HUES48 (cell line): Measurements from ENCODE around the gene ADGRA3.
"Not testable (repeated sequence)": the region's sequence is repeated elsewhere in the genome, so short reads cannot be mapped to it uniquely, and the experiment has no call there.

Experiments used
- H3K27ac ChIP-seq: one replicate; pipeline ENCODE4 v1.7.0; 2013; ENCODE audit warnings: low read depth, low read length, inconsistent platforms
- H3K27me3 ChIP-seq: 2 replicates; pipeline ENCODE4 v1.6.1; 2013; ENCODE audit warnings: mild to moderate bottlenecking, low read length; ENCODE audit not compliant: control insufficient read depth, insufficient read depth
- H3K36me3 ChIP-seq: 2 replicates; pipeline ENCODE4 v1.6.1; 2013; ENCODE audit warnings: low read length; ENCODE audit not compliant: control insufficient read depth, insufficient read depth
- H3K4me1 ChIP-seq: 2 replicates; pipeline ENCODE4 v1.6.1; 2013; ENCODE audit warnings: mild to moderate bottlenecking, low read length; ENCODE audit not compliant: control insufficient read depth, insufficient read depth
- H3K4me3 ChIP-seq: 2 replicates; pipeline ENCODE4 v1.5.1; 2013; ENCODE audit warnings: mild to moderate bottlenecking, low read depth, low read length
- H3K9ac ChIP-seq: 2 replicates; pipeline ENCODE4 v1.6.1; 2013; ENCODE audit warnings: mild to moderate bottlenecking, low read depth, low read length, moderate library complexity
- H3K9me3 ChIP-seq: 2 replicates; pipeline ENCODE4 v1.6.1; 2013; ENCODE audit warnings: low read length; ENCODE audit not compliant: control insufficient read depth, insufficient read depth

ADGRA3 gene

DNA sequence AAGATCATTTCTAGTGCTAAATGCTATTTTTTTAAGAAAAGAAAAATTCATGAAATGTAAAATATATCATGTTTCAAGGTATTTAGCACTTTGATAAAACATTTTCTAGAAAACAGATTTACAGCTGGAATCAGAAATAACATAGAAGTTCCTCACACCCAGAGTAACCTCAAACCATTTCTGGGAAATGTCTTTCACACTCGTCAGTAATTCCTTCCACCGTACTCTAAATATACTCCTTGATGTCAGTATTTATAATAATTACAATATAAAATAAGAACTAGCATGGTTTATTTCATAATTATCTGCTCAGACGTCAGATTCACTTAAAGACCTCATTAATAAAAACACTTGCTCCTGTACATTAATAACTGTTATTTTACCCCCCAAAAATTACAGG is 103.9 kb downstream of the ADGRA3 start:
- no peaks in the 10 kb centered on the region for H3K9me3 ChIP-seq
- no peaks in the 10 kb centered on the region for H3K27me3 ChIP-seq
- H3K36me3 ChIP-seq: peaks cover 53% of the 10 kb centered on the region

DNA sequence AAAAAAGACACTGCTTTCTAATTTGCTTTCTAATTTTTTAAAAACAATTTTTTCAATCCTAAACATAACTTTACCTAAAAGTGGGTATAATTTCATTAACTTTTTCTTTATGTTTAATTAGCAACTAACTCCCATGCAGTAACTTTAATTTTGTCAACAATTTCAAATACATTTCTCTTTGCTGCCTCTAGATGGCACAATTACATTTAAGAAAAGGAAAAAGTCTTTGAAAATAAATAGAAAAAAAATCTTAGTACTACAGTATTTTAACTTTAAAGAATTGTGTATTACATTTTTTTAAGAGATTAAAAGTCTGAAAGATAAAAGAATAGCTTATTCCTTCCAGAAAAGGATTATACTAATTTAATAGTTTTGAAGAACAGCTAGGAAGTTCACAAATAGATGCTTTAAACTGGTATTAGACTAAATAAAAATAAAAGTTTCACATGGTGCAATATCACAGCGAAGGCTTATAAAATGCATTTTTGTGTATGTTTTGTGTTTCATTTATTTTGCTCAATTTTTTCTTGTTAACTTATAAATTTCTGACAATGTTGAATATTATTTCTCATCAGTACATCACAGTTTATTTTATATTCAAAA is 105.1 kb downstream of the ADGRA3 start:
- Histone ChIP-seq H3K27me3 (no peaks in the 10 kb centered on the region), H3K9ac (no peak overlapping the region), H3K4me3 (no peak overlapping the region), H3K9me3 (no peaks in the 10 kb centered on the region), H3K36me3 (peaks cover 50% of the 10 kb centered on the region), H3K27ac (no peak overlapping the region), H3K4me1 (no peaks in the 10 kb centered on the region)

More for the DNA sequence above, 103.9 kb downstream of the ADGRA3 start:
- Histone ChIP-seq H3K27ac (no peak overlapping the region), H3K4me1 (no peaks in the 10 kb centered on the region), H3K4me3 (no peak overlapping the region), H3K9ac (no peak overlapping the region)

DNA sequence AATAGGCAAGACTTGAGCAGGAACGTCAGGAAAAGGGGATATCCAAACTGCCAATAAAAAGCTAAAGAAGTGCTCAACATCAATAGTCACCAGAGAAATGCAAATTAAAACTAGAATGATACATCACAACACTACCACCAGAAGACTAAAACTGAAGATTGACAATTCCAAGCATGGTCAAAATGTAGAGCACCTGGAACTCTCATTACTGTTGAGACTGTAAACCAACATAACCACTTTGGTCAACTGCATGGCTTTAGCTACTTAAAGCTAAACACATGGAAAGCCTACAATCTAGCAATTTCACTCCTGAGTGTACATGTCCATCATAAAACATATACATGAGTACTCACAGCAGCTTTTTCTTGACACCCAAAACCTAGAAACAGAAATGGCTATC is 107.4 kb downstream of the ADGRA3 start:
- Histone ChIP-seq H3K27ac (no peak overlapping the region), H3K36me3 (peaks cover 58% of the 10 kb centered on the region), H3K9me3 (no peaks in the 10 kb centered on the region), H3K9ac (no peak overlapping the region), H3K27me3 (no peaks in the 10 kb centered on the region), H3K4me1 (no peaks in the 10 kb centered on the region), H3K4me3 (no peak overlapping the region)

DNA sequence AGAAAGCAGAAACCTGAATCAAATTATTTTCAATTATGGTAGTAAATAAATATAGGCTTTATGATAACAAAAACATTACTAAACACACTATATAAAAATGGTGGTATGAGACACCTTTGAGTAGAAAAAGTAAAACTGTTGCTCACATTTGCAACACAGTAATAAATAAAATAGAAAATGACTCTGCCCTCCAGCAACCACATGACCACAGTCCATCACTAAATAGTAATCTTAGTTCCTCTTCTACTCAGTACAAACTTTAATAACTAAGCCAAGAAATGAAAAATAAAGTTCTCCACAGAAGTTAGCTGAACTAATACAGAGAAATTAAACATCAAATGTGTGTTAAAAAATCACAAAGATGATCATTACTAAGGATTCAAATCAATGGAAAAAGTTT is 108.5 kb downstream of the ADGRA3 start:
- Histone ChIP-seq H3K4me3 (no peak overlapping the region), H3K9me3 (no peaks in the 10 kb centered on the region), H3K9ac (no peak overlapping the region), H3K36me3 (peaks cover 58% of the 10 kb centered on the region), H3K4me1 (no peaks in the 10 kb centered on the region), H3K27ac (no peak overlapping the region), H3K27me3 (no peaks in the 10 kb centered on the region)

DNA sequence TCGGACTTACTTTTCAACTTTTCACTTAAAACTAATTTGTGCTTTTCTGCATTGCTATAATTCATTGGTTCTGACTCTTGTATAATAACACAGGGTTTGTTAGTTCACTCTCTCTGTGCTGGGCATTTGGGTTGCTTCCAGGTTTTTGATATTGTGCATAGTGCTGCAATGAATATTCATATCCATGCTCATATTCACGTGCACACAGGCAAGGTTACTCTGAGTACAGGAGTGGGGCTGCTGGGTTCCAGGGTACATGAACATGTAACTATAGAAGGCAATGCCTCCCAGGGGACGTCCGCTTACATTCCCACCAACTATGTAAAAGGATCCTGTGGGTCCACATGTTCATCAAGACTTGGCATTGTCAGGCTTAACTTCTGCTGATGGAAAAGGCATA is 117.2 kb downstream of the ADGRA3 start:
- no peaks in the 10 kb centered on the region for H3K27me3 ChIP-seq
- no peak overlapping the region for H3K27ac ChIP-seq
- H3K9me3 ChIP-seq: no peaks in the 10 kb centered on the region
- H3K4me3 ChIP-seq: no peak overlapping the region
- peaks cover 59% of the 10 kb centered on the region for H3K36me3 ChIP-seq
- no peak overlapping the region for H3K9ac ChIP-seq
- H3K4me1 ChIP-seq: no peaks in the 10 kb centered on the region

DNA sequence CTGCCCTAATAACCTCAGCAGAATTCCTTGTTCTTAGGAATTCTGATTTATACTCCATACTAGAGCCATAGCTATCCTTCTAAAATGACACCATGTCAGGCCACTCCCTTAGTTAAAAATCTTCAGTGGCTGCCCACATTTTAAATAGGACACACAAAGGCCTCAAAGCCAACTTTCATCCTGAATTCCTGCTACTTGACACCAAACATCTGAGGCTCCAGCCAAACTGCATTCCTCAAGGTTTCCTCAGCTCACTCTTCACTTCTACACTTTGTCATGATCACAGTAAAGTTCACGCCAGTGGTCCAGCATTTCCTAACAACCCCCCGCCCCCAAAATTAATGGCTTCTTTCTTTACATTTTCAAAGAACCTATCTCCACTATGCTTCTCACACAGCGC is 124.3 kb downstream of the ADGRA3 start:
- Histone ChIP-seq H3K9ac (no peak overlapping the region), H3K4me1 (0 out of 2 replicates have a peak, but pooled peaks cover 2% of the 10 kb centered on the region), H3K27ac (no peak overlapping the region)

DNA sequence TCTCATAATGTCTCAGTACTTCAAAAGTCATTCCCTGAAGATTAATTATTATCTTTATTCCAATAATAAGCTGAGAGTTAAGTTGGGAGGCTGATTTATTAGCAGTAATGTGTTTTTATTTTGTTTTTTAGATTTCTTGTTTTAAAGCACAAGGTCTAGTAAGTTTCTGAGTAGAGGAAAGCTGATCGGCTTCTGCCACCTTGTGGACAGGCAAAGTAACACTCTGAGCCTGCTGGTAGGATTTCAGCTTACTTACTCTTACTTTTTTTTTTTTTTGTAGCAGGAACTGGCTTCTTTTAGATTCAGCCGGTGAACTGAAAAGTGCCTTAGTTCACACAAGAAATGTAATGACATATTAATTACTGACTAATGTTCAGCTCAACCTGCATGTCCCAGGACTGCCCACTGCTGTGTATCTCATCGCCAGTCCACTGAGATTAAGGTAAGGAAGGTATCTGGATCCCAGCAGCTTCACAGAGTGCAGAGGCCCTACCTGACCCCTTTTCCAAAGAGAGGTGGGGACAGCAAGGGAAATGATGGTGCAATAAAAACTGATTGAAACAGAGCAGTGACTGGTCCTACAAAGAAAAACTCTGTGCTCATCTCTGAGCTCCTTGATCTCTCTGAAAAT is 126.5 kb downstream of the ADGRA3 start:
- Histone ChIP-seq H3K27me3 (no peaks in the 10 kb centered on the region), H3K9me3 (no peaks in the 10 kb centered on the region), H3K4me1 (0 out of 2 replicates have a peak, but pooled peaks cover 3% of the 10 kb centered on the region), H3K27ac (no peak overlapping the region), H3K4me3 (no peak overlapping the region), H3K9ac (no peak overlapping the region), H3K36me3 (peaks cover 53% of the 10 kb centered on the region)

More for the DNA sequence above, 124.3 kb downstream of the ADGRA3 start:
- Histone ChIP-seq H3K36me3 (peaks cover 33% of the 10 kb centered on the region), H3K27me3 (no peaks in the 10 kb centered on the region), H3K4me3 (no peak overlapping the region), H3K9me3 (no peaks in the 10 kb centered on the region)

DNA sequence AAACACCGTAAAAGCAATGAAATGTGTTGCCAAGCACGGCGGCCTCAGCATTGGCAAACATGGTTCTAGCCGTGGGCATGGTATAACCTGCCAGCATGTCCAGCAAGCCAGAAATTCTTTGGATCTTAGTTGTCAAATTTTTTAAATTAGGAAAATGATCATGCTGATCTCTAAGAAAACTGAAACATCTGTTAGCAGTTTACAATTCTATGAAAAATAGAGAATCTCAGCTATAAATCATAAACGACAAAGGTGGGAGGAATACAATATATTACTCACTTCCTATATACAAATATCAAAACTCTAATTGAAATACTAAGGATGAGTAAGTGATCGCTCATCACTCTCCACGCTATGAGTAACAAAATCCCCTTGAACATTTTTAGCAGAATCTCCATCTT is 130.3 kb downstream of the ADGRA3 start:
- no peaks in the 10 kb centered on the region for H3K27me3 ChIP-seq

DNA sequence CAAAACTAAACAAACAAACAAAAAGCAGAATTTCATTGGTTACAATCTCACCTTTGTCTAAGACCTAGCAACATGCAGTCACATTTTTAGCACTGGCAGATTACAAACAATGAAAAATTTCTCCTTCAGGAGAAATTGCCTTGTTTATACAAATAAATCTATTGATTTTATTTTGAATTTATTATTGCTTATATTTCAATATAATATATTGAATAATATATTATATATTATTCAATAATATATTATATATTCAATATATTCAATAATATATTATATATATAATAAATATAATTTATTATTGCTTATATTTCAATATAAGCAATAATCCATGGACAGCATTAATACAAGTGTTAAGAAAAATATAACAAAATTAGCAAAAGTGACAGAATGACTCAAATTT is 131.7 kb downstream of the ADGRA3 start:
- Histone ChIP-seq H3K9me3 (no peaks in the 10 kb centered on the region), H3K36me3 (peaks cover 55% of the 10 kb centered on the region), H3K27me3 (no peaks in the 10 kb centered on the region), H3K4me3 (no peak overlapping the region), H3K27ac (no peak overlapping the region), H3K4me1 (0 out of 2 replicates have a peak, but pooled peaks cover 3% of the 10 kb centered on the region), H3K9ac (no peak overlapping the region)

More for the DNA sequence above, 130.3 kb downstream of the ADGRA3 start:
- 0 out of 2 replicates have a peak, but pooled peaks cover 3% of the 10 kb centered on the region for H3K4me1 ChIP-seq
- no peak overlapping the region for H3K9ac ChIP-seq
- no peak overlapping the region for H3K4me3 ChIP-seq
- H3K27ac ChIP-seq: no peak overlapping the region
- H3K9me3 ChIP-seq: no peaks in the 10 kb centered on the region
- H3K36me3 ChIP-seq: peaks cover 55% of the 10 kb centered on the region

DNA sequence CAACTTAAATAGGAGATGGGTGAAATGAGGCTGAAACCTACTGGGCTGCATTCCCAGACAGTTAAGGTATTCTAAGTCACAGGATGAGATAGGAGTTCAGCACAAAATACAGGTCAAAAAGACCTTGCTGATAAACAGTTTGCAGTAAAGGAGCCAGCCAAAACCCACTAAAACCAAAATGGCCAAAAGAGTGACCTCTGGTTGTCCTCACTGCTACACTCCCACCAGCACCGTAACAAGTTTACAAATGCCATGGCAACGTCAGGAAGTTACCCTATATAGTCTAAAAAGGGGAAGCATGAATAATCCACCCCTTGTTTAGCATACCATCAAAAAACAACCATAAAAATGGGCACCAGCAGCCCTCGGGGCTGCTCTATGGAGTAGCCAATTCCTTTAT is 133.7 kb downstream of the ADGRA3 start:
- H3K9me3 ChIP-seq, H3K4me3 ChIP-seq, H3K27me3 ChIP-seq, H3K27ac ChIP-seq, H3K9ac ChIP-seq, H3K4me1 ChIP-seq: not testable (repeated sequence)
- peaks cover 36% of the 10 kb centered on the region for H3K36me3 ChIP-seq

DNA sequence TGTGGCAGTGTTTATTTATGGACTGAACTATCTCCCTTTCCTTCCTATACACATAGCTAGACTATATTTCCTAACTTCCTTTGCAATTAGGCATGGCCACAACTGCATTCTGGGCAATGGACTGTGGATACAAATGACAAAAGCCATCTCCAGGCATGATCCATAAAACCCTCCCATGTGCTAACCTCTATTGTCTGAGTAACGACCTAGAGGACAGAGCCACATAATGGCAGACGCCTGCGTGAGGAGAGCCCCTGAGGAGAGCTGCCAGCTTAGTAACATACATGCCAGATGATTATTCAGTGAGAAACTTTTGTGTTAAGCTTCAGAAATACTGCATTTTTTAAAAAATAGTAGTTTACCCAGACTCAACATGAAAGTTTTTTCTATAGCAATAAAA is 142.9 kb downstream of the ADGRA3 start:
- H3K36me3 ChIP-seq: no peaks in the 10 kb centered on the region
- H3K4me1 ChIP-seq: no peaks in the 10 kb centered on the region; the same call in 1 of the 2 replicates
- H3K4me3 ChIP-seq: no peak overlapping the region
- no peak overlapping the region for H3K27ac ChIP-seq
- H3K9me3 ChIP-seq: no peaks in the 10 kb centered on the region
- H3K27me3 ChIP-seq: no peaks in the 10 kb centered on the region
- H3K9ac ChIP-seq: no peak overlapping the region
